Transverse colon (tissue), 4 donors: ENCODE results near the gene CUL3. TPM values are rescaled to one million over a fixed set of nuclear protein-coding genes. Genes with fewer than 3 reads are reported as not detected.

Experiments
- DNase-seq: peaks from one replicate; pipeline ENCODE4 v3.0.0-alpha.2; 2019
- H3K27ac ChIP-seq, 4 donors: fragments of 200-600 bp; sonication (generic); 2 replicates each; pipeline ENCODE4 v1.5.1; 2016 to 2018; ENCODE audit warnings: inconsistent platforms in 4 of 4
- H3K27me3 ChIP-seq: fragments of 200-600 bp; sonication (generic); 2 replicates; pipeline ENCODE4 v1.5.1; 2017; ENCODE audit warnings: inconsistent platforms
- H3K36me3 ChIP-seq, 4 donors: fragments of 200-600 bp; sonication (generic); 2 replicates each; pipeline ENCODE4 v1.5.1; 2017 to 2019; ENCODE audit warnings: inconsistent platforms in 4 of 4
- H3K4me1 ChIP-seq, 4 donors: fragments of 200-600 bp; sonication (generic); 2 replicates each; pipeline ENCODE4 v1.5.1; 2017 to 2020; ENCODE audit warnings: inconsistent platforms in 4 of 4
- H3K4me3 ChIP-seq, 4 donors: fragments of 200-600 bp; sonication (generic); 1 replicate in 1 of 4; 2 replicates in 3 of 4; pipeline versions ENCODE4 v1.5.1 to v1.6.1; 2017 to 2019; ENCODE audit warnings: inconsistent platforms in 4 of 4
- H3K9me3 ChIP-seq, 2 donors: fragments of 200-600 bp; sonication (generic); 2 replicates each; pipeline ENCODE4 v1.5.1; 2017 to 2019; ENCODE audit warnings: inconsistent platforms in 2 of 2
- CTCF ChIP-seq, 5 experiments: fragments of 200-600 bp in 3 of 5; fragments of 450-650 bp in 2 of 5; sonication (generic) in 3 of 5; IDR thresholded peaks; 1 replicate in 2 of 5; 2 replicates in 3 of 5; pipeline ENCODE4 v1.5.1; 2016 to 2017; ENCODE audit warnings: antibody characterized with exemption in 5 of 5, inconsistent platforms in 3 of 5, mild to moderate bottlenecking in 2 of 5, moderate library complexity in 1 of 5
- EP300 ChIP-seq: sonication (generic); formaldehyde crosslinking; IDR thresholded peaks from one replicate; pipeline ENCODE4 v1.6.1; 2017; ENCODE audit warnings: antibody characterized with exemption, low read depth
- POLR2A ChIP-seq: fragments of 450-650 bp; IDR thresholded peaks from one replicate; pipeline ENCODE4 v1.6.1; 2016; ENCODE audit warnings: antibody characterized with exemption, mild to moderate bottlenecking, moderate library complexity
- POLR2AphosphoS5 ChIP-seq, 3 donors: sonication (generic); formaldehyde crosslinking; IDR thresholded peaks; one replicate each; pipeline ENCODE4 v1.6.1; 2016; ENCODE audit warnings: antibody characterized with exemption in 3 of 3
- WGBS, 2 donors: methylation state at CpG; one replicate each; pipeline ENCODE4 v1.1.5; 2018; ENCODE audit warnings: low coverage in 1 of 2; 5-methylcytosine and 5-hydroxymethylcytosine counted together
- in situ Hi-C, 4 donors: fragments of 200-750 bp; cut with MboI; loops; one replicate each; pipeline versions ENCODE4 v1.15.0 to v1.15.1; 2017; ENCODE audit warnings: low sequenced_read_pairs in 3 of 4, low pct_ligation_motif_present in 1 of 4, low pct_unique_long_range_greater_than_20kb in 1 of 4
- intact Hi-C: fragments of 100-400 bp; cut with DNase I; formaldehyde crosslinking; loops from one replicate; pipeline ENCODE4 v1.15.1; 2023; ENCODE audit warnings: low total_unique reads
- total RNA-seq, 4 donors: library from RNA; depleted of rRNA; stranded (reverse); fragments of >200 nt; gene quantifications; one replicate each; pipeline ENCODE4 v1.1.0, GENCODE V29; 2016

The CUL3 gene
- total RNA-seq, 4 donors from 2014 or later, result 18.5 to 104 (median 57.9) TPM

GRCh38 chr2:224432003-224432579 lies 153.1 kb downstream of the CUL3 start:
- TF ChIP-seq POLR2A (no peak), EP300 (no peak), CTCF (IDR thresholded peaks at IDR 0.05) (no peak), POLR2AphosphoS5 (IDR thresholded peaks at IDR 0.05) (no peak)
- Histone ChIP-seq H3K4me3 (no peak overlapping the region), H3K4me1 (no peaks in the 10 kb centered on the region), H3K9me3 (no peaks in the 10 kb centered on the region), H3K27me3 (no peaks in the 10 kb centered on the region), H3K36me3 (no peaks in the 10 kb centered on the region), H3K27ac (no peak overlapping the region)
- DNase-seq, result no peak
- in situ Hi-C loops (no loop called here), intact Hi-C loops (no loop called here)
- WGBS, 2 donors, result 84 to 100% methylated on average over 3 to 6 of the region's 6 CpGs

- TF ChIP-seq POLR2A, result no peak
- no peak for TF ChIP-seq EP300
- no peak for TF ChIP-seq POLR2AphosphoS5 (IDR thresholded peaks at IDR 0.05)
- TF ChIP-seq CTCF (IDR thresholded peaks at IDR 0.05), result no peak
- H3K4me1 ChIP-seq, result no peaks in the 10 kb centered on the region
- no peaks in the 10 kb centered on the region for H3K9me3 ChIP-seq
- H3K27ac ChIP-seq, result no peak overlapping the region
- no peaks in the 10 kb centered on the region for H3K27me3 ChIP-seq
- intact Hi-C loops (no loop called here), in situ Hi-C loops (no loop called here)
- H3K36me3 ChIP-seq, result no peaks in the 10 kb centered on the region
- WGBS, 2 donors, result 65% methylated on average over 2 of the region's 2 CpGs; no CpG with 5 or more reads in 1 of the 2 donors
- no peak for DNase-seq
- H3K4me3 ChIP-seq, result no peak overlapping the region
Measured at GRCh38 chr2:224429441-224429810, 155.7 kb downstream of the CUL3 start.

GRCh38 chr2:224428787-224429440 lies 156.2 kb downstream of the CUL3 start:
- no peaks in the 10 kb centered on the region for H3K4me1 ChIP-seq
- H3K36me3 ChIP-seq, result no peaks in the 10 kb centered on the region
- H3K27ac ChIP-seq, result no peak overlapping the region
- in situ Hi-C loops, result no loop called here
- H3K27me3 ChIP-seq, result no peaks in the 10 kb centered on the region
- TF ChIP-seq EP300, result no peak
- TF ChIP-seq POLR2AphosphoS5 (IDR thresholded peaks at IDR 0.05), result no peak
- no peak for TF ChIP-seq POLR2A
- TF ChIP-seq CTCF (IDR thresholded peaks at IDR 0.05), result no peak
- no peak for DNase-seq
- WGBS, 2 donors, result 68% methylated on average over 3 of the region's 3 CpGs; no CpG with 5 or more reads in 1 of the 2 donors
- no peak overlapping the region for H3K4me3 ChIP-seq
- intact Hi-C loops, result no loop called here
- no peaks in the 10 kb centered on the region for H3K9me3 ChIP-seq

GRCh38 chr2:224427471-224427870 lies 157.7 kb downstream of the CUL3 start:
- H3K4me1 ChIP-seq, result no peaks in the 10 kb centered on the region
- no peak for DNase-seq
- no peak for TF ChIP-seq POLR2AphosphoS5 (IDR thresholded peaks at IDR 0.05)
- TF ChIP-seq EP300, result no peak
- no peak for TF ChIP-seq POLR2A
- no peak for TF ChIP-seq CTCF (IDR thresholded peaks at IDR 0.05)
- intact Hi-C loops (no loop called here), in situ Hi-C loops (no loop called here)
- no peak overlapping the region for H3K4me3 ChIP-seq
- H3K27me3 ChIP-seq, result no peaks in the 10 kb centered on the region
- H3K27ac ChIP-seq, result no peak overlapping the region
- H3K36me3 ChIP-seq, result no peaks in the 10 kb centered on the region
- 60 to 67% methylated on average over 3 to 4 of the region's 4 CpGs for WGBS, 2 donors
- no peaks in the 10 kb centered on the region for H3K9me3 ChIP-seq
